ENCODE data around the gene ETFA. TPM values are rescaled to one million over a fixed set of nuclear protein-coding genes. Genes with fewer than 3 reads are reported as not detected.

Gene ETFA
- polyA plus RNA-seq, 6 donors from 2014 or later, result 88.5 to 115 (median 105) TPM

DNA sequence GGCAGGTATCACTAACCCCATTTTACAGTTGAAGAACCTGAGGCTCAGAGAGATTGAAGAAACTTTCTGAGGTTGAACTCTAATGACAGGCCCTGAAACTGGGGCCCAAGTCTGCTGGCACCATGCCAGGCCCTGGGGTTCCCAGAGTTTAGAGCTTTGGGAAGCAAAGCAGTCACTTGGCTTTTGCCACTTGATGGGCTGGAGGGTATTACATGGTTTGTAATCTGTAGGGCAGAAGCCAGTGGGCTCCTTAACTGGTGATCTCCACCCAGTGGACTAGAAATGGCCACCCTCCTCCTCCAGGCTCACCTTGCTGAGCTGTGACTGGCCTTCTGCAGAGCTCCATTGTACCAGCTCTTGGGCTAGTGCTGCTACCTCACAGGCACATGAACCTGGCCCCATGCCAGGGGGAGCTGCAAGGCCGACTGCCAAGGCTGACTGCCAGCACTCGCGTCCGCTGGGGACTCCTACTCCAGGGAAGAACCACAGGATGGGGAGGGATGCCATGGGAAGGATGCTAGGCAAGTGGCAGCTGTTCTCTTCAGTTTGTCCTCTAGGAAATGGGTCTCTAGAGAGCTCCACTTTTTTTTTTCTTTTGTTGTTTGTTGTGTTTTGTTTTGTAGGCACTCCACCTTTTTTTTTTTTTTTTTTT, 104.8 kb downstream of the ETFA start:
- no peak for DNase-seq
- Mint-ChIP-seq H3K4me3 (no peak overlapping the region), H3K27ac (peak overlapping the region in 1 of 6 donors; percentile 16)

DNA sequence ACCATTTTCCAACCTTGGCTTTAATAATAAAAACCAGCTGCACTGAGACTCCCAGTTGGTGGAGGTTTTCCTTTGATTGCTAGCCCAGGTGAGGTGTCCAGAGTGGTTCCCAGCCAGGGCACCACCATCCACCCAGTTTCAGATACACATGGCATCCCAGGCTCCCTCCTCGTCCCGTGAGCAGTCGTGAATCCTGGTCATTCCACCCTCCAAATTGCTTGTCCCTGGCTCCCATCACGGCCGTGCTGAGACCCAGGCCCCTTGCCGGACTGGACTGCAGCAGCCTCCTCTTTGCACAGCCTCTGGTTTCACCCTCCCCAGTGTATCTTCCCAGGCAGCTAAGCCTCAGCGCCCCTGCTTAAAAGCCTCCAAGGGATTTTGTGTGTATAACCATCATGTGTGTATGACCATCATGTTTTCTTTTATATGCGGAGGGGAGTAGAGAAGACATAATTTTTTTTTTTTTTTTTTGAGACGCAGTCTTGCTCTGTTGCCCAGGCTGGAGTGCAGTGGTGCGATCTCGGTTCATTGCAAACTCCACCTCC, 106.3 kb downstream of the ETFA start:
- ATAC-seq (ENCODE audit: low read depth in 2 of 2), result no peak
- H3K27ac Mint-ChIP-seq, result no peak overlapping the region
- H3K27me3 Mint-ChIP-seq, result no peaks in the 10 kb centered on the region
- peaks cover 9 to 10% of the 10 kb centered on the region in 2 donors for H3K36me3 Mint-ChIP-seq
- no peak for DNase-seq
- H3K9me3 Mint-ChIP-seq, result no peaks in the 10 kb centered on the region
- H3K4me1 Mint-ChIP-seq, result peaks cover 0 to 5% (median 0%) of the 10 kb centered on the region in 3 donors
- no peak overlapping the region for H3K4me3 Mint-ChIP-seq

More for the DNA sequence above, 104.8 kb downstream of the ETFA start:
- no peak for ATAC-seq (ENCODE audit: low read depth in 2 of 2)
- no peaks in the 10 kb centered on the region for H3K9me3 Mint-ChIP-seq
- peaks cover 0 to under 1% (median 0%) of the 10 kb centered on the region in 3 donors for H3K4me1 Mint-ChIP-seq
- H3K36me3 Mint-ChIP-seq, result peaks cover 9 to 10% of the 10 kb centered on the region in 2 donors
- no peaks in the 10 kb centered on the region for H3K27me3 Mint-ChIP-seq

DNA sequence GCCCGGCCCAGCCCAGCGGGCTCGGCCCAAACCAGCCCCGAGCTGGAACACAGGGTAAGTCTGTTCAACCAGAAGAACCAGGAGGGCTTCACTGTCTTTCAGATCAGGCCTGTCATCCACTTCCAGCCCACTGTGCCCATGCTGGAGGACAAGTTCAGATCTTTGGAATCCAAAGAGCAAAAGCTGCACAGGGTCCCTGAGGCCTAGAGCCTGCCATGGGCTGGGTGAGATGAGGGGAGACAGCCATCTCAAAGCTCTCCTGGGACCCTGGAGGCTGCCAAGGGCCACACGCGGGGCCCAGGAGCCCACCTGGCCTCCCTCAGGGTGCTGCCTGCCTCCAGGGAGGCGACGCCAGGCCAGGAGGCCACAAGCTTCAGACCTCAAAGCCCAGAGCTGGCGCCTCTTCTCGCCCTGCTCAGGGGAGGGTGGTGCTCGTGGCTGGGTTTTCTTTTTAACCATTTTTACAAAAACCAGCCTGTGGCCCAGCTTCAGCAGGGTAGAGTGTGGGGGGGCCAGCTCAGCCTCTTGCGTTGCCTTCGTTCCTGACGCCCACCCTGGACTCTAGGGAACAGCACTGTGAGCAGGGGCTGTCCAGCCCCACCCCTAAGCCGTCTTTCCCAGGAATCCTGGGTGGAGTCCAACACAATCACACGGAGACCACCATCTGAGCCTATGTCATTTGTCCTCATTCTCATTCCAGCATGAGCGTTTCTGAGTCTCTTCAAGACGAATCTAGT, 107.0 kb downstream of the ETFA start:
- DNase-seq, result no peak
- H3K4me1 Mint-ChIP-seq, result peaks cover 0 to 5% (median 0%) of the 10 kb centered on the region in 3 donors
- H3K9me3 Mint-ChIP-seq, result no peaks in the 10 kb centered on the region
- H3K4me3 Mint-ChIP-seq, result no peak overlapping the region
- no peaks in the 10 kb centered on the region for H3K27me3 Mint-ChIP-seq
- ATAC-seq (ENCODE audit: low read depth in 2 of 2), result no peak
- peaks cover 9 to 10% of the 10 kb centered on the region in 2 donors for H3K36me3 Mint-ChIP-seq
- H3K27ac Mint-ChIP-seq, result no peak overlapping the region

DNA sequence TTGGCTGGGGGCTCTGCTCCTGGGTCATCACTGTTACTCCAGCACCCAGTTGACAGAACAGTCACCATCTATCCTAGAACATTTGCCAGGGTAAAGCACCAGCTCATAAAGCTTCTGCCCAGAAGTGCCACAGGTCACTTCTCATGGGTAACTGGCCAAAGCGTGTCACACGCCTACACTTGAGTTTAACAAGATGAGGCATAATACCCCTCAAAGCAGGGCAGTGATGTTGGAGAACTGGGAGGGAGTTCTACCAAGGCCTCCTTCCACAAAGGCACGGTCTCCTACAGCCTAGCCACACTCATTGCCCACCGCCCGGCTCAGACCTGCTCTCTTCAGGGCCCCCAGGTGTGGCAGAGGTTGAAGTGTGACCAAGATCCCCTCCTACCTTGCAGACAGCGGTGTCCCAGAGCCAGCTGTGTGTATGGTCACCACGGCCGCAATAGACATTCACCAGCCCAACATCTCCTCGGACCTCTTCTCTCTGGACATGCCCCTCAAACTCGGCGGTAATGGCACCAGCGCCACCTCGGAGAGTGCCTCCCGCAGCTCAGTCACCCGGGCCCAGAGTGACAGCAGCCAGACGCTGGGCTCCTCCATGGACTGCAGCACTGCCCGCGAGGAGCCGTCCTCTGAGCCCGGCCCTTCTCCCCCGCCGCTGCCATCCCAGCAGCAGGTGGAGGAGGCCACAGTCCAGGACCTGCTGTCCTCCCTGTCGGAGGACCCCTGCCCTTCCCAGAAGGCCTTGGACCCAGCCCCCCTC, 107.7 kb downstream of the ETFA start:
- Mint-ChIP-seq H3K4me3 (no peak overlapping the region), H3K9me3 (no peaks in the 10 kb centered on the region), H3K36me3 (peaks cover 9 to 10% of the 10 kb centered on the region in 2 donors), H3K4me1 (peaks cover 0 to 9% (median 0%) of the 10 kb centered on the region in 3 donors), H3K27ac (no peak overlapping the region), H3K27me3 (no peaks in the 10 kb centered on the region)
- ATAC-seq (ENCODE audit: low read depth in 2 of 2), result no peak
- no peak for DNase-seq

DNA sequence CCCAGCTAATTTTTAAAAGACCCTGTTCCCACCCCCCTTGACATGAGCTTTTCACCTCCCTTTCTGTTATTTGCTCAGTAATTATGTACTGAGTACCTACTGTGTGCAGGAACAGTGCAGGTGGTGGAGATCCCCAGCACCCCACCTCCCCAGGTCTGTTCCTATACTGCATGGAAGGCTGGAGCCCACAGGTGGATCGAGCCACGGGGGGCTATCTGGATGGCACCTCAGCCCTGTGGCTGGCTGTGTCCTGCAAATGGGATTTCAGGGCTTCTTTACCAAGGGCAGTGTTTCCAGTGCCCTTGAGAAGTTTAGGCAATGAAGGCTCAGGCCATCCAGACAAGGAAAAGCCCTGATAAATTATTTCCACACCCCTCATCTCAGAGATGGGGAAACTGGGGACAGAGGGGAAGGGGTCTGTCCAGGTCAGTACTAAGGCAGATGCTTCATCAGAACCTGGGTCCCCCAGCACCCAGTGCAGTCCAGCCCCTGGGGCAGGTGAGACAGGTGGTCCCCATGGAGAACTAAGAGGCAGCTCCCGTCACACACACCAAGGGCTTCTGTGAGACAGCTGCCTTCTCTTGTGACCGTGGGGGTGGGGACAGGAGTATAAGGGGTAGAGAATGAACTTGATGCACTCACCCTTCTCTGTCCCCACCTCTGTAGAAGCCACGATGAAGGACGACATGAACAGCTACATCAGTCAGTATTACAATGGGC, 109.6 kb downstream of the ETFA start:
- no peaks in the 10 kb centered on the region for H3K9me3 Mint-ChIP-seq

DNA sequence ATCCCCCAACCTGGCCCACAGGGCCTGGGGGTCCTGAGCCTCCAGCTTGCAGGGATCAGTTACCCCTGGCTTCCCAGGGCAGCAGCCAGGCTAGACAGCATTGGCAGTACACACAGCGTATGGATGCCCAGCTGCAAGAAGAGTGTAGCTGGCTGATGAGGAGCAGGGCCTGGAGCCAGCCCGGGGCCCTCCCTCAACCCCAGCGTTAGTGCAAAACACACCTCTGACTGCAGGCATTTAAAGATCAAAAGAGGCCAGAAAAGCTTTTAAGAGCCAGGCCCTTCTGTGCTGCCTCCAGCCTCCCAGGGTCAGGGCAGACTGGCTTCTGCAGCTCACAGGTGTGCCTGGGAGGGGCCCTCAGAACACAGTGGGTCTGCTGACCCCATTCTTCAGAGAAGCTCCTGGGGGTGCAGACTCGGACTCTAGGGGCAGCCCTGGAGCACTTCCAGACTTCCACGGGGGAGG, 110.6 kb downstream of the ETFA start:
- Mint-ChIP-seq H3K9me3 (no peaks in the 10 kb centered on the region), H3K27ac (no peak overlapping the region), H3K4me3 (no peak overlapping the region), H3K36me3 (no peaks in the 10 kb centered on the region), H3K4me1 (peaks cover 0 to 27% (median 25%) of the 10 kb centered on the region in 3 donors), H3K27me3 (no peaks in the 10 kb centered on the region)
- DNase-seq (no peak), ATAC-seq (ENCODE audit: low read depth in 2 of 2) (no peak)

More for the DNA sequence above, 109.6 kb downstream of the ETFA start:
- H3K4me1 Mint-ChIP-seq, result peaks cover 0 to 17% (median 17%) of the 10 kb centered on the region in 3 donors
- ATAC-seq (ENCODE audit: low read depth in 2 of 2) (no peak), DNase-seq (no peak)
- peak overlapping the region in 1 of 8 donors; percentile 15 for H3K4me3 Mint-ChIP-seq
- H3K36me3 Mint-ChIP-seq, result no peaks in the 10 kb centered on the region
- H3K27me3 Mint-ChIP-seq, result no peaks in the 10 kb centered on the region
- H3K27ac Mint-ChIP-seq, result no peak overlapping the region

DNA sequence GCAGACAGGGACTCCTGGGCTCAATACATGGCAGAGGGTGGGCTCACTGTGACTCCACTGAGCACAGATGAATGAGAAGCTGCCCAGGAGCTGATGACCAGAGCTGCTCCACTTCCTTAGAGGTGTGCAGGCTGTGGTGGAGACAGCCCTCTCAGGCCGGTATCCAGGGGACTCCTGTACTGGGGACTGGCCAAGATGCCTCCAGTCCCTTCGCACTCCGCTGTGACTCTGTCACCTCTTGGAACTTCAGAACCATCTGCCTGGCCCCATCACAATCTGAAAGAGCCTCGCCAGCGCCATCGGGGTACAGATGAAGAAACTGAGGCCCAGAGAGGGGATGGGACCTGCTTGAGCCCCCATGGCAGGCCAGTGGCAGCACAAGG, 111.2 kb downstream of the ETFA start:
- H3K4me1 Mint-ChIP-seq, result peaks cover 0 to 28% (median 25%) of the 10 kb centered on the region in 3 donors
- no peak overlapping the region for H3K4me3 Mint-ChIP-seq
- ATAC-seq (ENCODE audit: low read depth in 2 of 2), result no peak
- no peaks in the 10 kb centered on the region for H3K9me3 Mint-ChIP-seq
- H3K27me3 Mint-ChIP-seq, result peaks cover 0 to 2% (median 0%) of the 10 kb centered on the region in 3 donors
- no peak for DNase-seq
- peak overlapping the region in 1 of 6 donors; percentile 56 for H3K27ac Mint-ChIP-seq
- H3K36me3 Mint-ChIP-seq, result no peaks in the 10 kb centered on the region

DNA sequence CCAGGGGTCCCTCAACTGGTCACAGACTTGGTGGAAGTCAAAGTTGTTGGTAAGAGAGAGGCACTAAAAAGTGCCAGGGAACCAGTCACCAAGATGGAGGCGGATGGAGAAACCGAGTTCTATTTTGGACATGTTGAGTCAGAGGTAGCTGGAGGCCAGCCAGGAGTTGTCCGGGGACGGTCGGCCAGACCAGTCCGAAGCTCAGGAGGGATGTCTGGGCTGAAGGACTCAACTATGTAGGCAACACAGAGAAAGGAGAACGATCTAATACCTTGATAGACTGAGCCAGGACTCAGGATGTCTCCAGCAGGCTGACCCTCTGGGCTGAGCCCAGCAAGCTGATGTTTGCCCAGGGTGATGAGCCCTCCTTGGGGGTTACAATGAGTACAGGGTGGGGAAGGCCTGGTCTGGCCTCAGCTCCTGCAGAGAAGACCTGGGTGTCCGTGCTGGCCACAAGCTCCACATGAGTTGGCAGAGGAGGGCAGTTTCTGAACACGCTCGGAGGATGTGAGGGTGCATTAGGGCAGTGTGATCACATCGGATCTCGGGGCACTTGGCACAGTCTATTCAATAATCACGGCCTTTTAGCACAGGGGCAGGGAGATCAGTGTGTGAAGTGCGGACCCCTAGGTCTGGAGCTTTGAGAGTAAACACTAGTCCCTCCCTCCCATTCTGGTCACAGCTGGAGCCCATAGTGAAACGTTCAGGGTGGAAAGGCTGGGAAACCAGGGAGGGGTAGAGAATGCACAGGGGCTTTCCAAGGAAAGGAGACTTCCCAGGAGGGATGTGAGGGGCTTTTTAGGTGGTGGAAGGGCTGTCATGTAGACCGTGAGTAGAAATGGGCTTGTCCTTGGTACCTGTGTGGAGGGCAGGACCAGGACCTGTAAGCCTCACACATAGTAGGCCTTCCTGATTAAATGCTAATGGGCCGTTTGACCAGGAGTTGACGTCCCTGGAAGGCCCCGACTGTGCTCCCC, 111.9 kb downstream of the ETFA start:
- H3K27me3 Mint-ChIP-seq, result peaks cover 0 to 4% (median under 1%) of the 10 kb centered on the region in 3 donors
- H3K36me3 Mint-ChIP-seq, result no peaks in the 10 kb centered on the region
- DNase-seq (no peak), ATAC-seq (ENCODE audit: low read depth in 2 of 2) (no peak)
- peak overlapping the region in 1 of 8 donors; percentile 66 for H3K4me3 Mint-ChIP-seq
- peaks cover 0 to 28% (median 25%) of the 10 kb centered on the region in 3 donors for H3K4me1 Mint-ChIP-seq
- H3K9me3 Mint-ChIP-seq, result no peaks in the 10 kb centered on the region
- peak overlapping the region in 1 of 6 donors; percentile 78 for H3K27ac Mint-ChIP-seq

DNA sequence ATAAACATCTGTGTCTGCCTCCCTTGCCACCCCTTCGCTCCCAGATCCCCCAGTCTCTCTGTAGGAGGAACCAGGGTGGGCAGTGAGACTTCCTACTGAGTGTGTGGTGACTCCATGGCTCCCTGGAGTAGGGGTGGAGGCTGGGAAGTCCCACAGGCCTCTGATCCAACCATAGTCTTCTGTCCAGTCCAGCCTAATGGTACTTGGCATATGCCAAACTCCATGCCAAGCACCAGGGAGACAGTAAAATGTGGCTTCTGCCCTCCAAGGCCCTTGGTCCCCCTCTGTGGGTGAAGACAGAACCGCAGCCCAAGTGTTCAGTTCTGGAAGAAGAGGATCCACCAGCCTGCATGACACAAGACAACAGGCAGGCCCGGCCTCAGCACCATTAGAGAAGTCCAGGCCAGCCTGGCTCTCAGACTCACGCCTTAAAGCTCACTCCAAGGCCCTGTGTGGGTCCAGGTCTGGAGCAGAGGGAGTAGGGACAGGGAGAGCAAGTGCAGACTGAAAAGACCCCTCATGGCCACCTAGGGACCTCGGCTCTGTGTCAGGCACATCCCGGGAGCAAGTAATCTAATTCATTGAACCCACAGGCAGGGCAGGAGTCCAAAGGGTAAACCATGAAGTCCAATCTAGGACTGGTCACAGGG, 112.7 kb downstream of the ETFA start:
- ATAC-seq (ENCODE audit: low read depth in 2 of 2) (no peak), DNase-seq (no peak)
- peak overlapping the region in 2 of 6 donors; percentile 5 to 78 for H3K27ac Mint-ChIP-seq
- H3K4me3 Mint-ChIP-seq, result peak overlapping the region in 1 of 8 donors; percentile 61
- H3K36me3 Mint-ChIP-seq, result no peaks in the 10 kb centered on the region
- no peaks in the 10 kb centered on the region for H3K9me3 Mint-ChIP-seq
- peaks cover 0 to 28% (median 25%) of the 10 kb centered on the region in 3 donors for H3K4me1 Mint-ChIP-seq
- peaks cover 0 to 9% (median 4%) of the 10 kb centered on the region in 3 donors for H3K27me3 Mint-ChIP-seq

DNA sequence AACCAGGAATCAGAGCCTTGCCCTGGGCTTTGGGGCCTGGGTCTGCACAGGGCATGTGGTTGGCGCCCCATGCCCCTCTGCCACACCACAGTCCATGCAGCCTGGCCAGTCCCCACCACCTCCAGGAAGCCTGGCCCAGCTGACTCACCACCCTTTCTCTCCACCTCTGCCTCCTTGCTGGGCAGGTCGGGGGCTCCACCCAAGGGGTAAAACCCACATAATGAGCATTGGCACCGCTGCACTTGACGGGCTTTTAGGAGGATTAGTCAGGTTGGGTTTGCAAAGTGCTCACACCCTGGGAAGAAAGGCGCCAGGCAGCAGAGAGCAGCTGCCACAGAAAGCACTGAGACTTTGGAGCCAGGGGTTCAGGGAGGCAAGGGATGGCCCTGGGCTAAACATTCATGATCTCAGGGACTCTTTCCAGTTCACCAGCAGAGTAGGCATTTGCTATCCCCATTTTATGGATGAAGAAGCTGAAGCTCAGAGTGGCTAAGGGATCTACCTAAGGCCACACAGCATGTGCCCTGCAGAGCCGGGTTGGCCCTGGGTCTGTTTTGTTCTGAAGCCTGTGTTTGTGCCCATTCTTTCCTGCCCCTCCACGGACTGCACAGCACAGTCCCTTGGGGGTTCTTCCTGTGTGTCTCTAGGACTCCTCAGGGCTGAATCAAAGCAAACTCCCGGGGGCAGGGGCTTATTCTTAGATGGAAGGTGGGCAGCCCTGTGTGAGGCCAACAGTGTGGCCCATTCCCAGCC, 113.4 kb downstream of the ETFA start:
- H3K4me1 Mint-ChIP-seq, result peaks cover 0 to 28% (median 25%) of the 10 kb centered on the region in 3 donors
- no peaks in the 10 kb centered on the region for H3K9me3 Mint-ChIP-seq
- peak overlapping the region in 2 of 6 donors; percentile 38 to 90 for H3K27ac Mint-ChIP-seq
- peaks cover 0 to 14% (median 4%) of the 10 kb centered on the region in 3 donors for H3K27me3 Mint-ChIP-seq
- no peaks in the 10 kb centered on the region for H3K36me3 Mint-ChIP-seq
- ATAC-seq (ENCODE audit: low read depth in 2 of 2) (no peak), DNase-seq (no peak)
- peak overlapping the region in 1 of 8 donors; percentile 61 for H3K4me3 Mint-ChIP-seq
